Esophagus (tissue), 2 donors: ENCODE measurements around the gene JARID2. TPM values are rescaled to one million over a fixed set of nuclear protein-coding genes. Genes with fewer than 3 reads are reported as not detected.
A peak's percentile ranks its signal among the peaks of the same experiment; 100 is the strongest.
"Not testable (repeated sequence)": the region's sequence is repeated elsewhere in the genome, so short reads cannot be mapped to it uniquely, and the experiment has no call there.

Experiments used
- H3K27ac ChIP-seq, 2 donors: one replicate each; pipeline ENCODE4 v1.5.1; 2013; ENCODE audit warnings: low read depth in 2 of 2, mild to moderate bottlenecking in 2 of 2, inconsistent platforms in 1 of 2, low read length in 1 of 2, moderate library complexity in 1 of 2
- H3K27me3 ChIP-seq, 2 donors: one replicate each; pipeline ENCODE4 v1.6.1; 2013; ENCODE audit warnings: low read length in 2 of 2, control low read depth in 1 of 2, mild to moderate bottlenecking in 1 of 2; ENCODE audit not compliant: insufficient read depth in 2 of 2, control insufficient read depth in 1 of 2
- H3K36me3 ChIP-seq, 2 donors: one replicate each; pipeline ENCODE4 v1.6.1; 2013; ENCODE audit warnings: low read length in 1 of 2; ENCODE audit not compliant: control insufficient read depth in 2 of 2, insufficient read depth in 2 of 2
- H3K4me1 ChIP-seq, 2 donors: one replicate each; pipeline ENCODE4 v1.6.1; 2013; ENCODE audit warnings: low read length in 1 of 2; ENCODE audit not compliant: control insufficient read depth in 2 of 2, insufficient read depth in 2 of 2
- H3K4me3 ChIP-seq, 2 donors: one replicate each; pipeline ENCODE4 v1.5.1; 2013; ENCODE audit warnings: low read length in 2 of 2, mild to moderate bottlenecking in 2 of 2, low read depth in 1 of 2, moderate library complexity in 1 of 2
- H3K9me3 ChIP-seq, 2 donors: one replicate each; pipeline ENCODE4 v1.6.1; 2013; ENCODE audit warnings: mild to moderate bottlenecking in 2 of 2, low read depth in 1 of 2, low read length in 1 of 2, moderate library complexity in 1 of 2; ENCODE audit not compliant: control insufficient read depth in 2 of 2, insufficient read depth in 1 of 2
- whole genome bisulfite sequencing, 2 donors: extraction: QIAGEN DNeasy Blood & Tissue Kit; methylation state at CpG; one replicate each; pipeline ENCODE4 v1.1.7; 2013; 5-methylcytosine and 5-hydroxymethylcytosine counted together
- polyA plus RNA-seq, 2 donors: library from polyadenylated mRNA; stranded (reverse); fragments of 200-250 nt; gene quantifications; one replicate each; pipeline ENCODE4 v1.2.3, GENCODE V29; 2013
- donor health status: healthy with polysubstance abuse.
- donor health status: Bipolar disorder and iron deficiency.

Gene JARID2
- polyA plus RNA-seq, 2 donors, result 7.9 to 8.3 TPM

- H3K4me3 ChIP-seq, result no peak overlapping the region
- H3K4me1 ChIP-seq, result peaks cover 0 to 3% of the 10 kb centered on the region in 2 donors
- no peaks in the 10 kb centered on the region for H3K9me3 ChIP-seq
- H3K27ac ChIP-seq, result no peak overlapping the region
- H3K27me3 ChIP-seq, result no peaks in the 10 kb centered on the region
- 95 to 98% methylated on average over 5 of the region's 5 CpGs for WGBS, 2 donors
- H3K36me3 ChIP-seq, result no peaks in the 10 kb centered on the region
Observed at GRCh38 chr6:15294504-15294903, 48.6 kb downstream of the JARID2 start.

- Histone ChIP-seq H3K27me3 (no peaks in the 10 kb centered on the region), H3K27ac (no peak overlapping the region), H3K4me1 (peaks cover 0 to 5% of the 10 kb centered on the region in 2 donors), H3K9me3 (no peaks in the 10 kb centered on the region), H3K4me3 (no peak overlapping the region), H3K36me3 (no peaks in the 10 kb centered on the region)
- WGBS, 2 donors, result 73 to 75% methylated on average over 5 of the region's 5 CpGs
Observed at GRCh38 chr6:15296249-15296648, 50.4 kb downstream of the JARID2 start.

GRCh38 chr6:15296735-15297134 is 50.9 kb downstream of the JARID2 start:
- H3K9me3 ChIP-seq, result no peaks in the 10 kb centered on the region
- 75 to 77% methylated on average over 2 of the region's 2 CpGs for WGBS, 2 donors
- peaks cover 0 to 5% of the 10 kb centered on the region in 2 donors for H3K4me1 ChIP-seq
- no peak overlapping the region for H3K4me3 ChIP-seq
- no peak overlapping the region for H3K27ac ChIP-seq
- H3K27me3 ChIP-seq, result no peaks in the 10 kb centered on the region
- H3K36me3 ChIP-seq, result no peaks in the 10 kb centered on the region

- not testable (repeated sequence) for H3K4me1 ChIP-seq, H3K9me3 ChIP-seq, H3K36me3 ChIP-seq, H3K4me3 ChIP-seq, H3K27me3 ChIP-seq, H3K27ac ChIP-seq
- 94 to 96% methylated on average over 12 of the region's 12 CpGs for WGBS, 2 donors
Observed at GRCh38 chr6:15297167-15297566, 51.3 kb downstream of the JARID2 start.

- H3K27me3 ChIP-seq, result no peaks in the 10 kb centered on the region
- H3K36me3 ChIP-seq, result no peaks in the 10 kb centered on the region
- 90 to 93% methylated on average over 9 of the region's 9 CpGs for WGBS, 2 donors
- no peaks in the 10 kb centered on the region for H3K9me3 ChIP-seq
- H3K27ac ChIP-seq, result no peak overlapping the region
- no peak overlapping the region for H3K4me3 ChIP-seq
- H3K4me1 ChIP-seq, result peaks cover 0 to 3% of the 10 kb centered on the region in 2 donors
Observed at GRCh38 chr6:15297895-15298590, 52.2 kb downstream of the JARID2 start.

GRCh38 chr6:15299430-15300131 is 53.7 kb downstream of the JARID2 start:
- H3K4me1 ChIP-seq, result peaks cover 0 to 5% of the 10 kb centered on the region in 2 donors
- no peaks in the 10 kb centered on the region for H3K27me3 ChIP-seq
- WGBS, 2 donors, result 82 to 83% methylated on average over 8 of the region's 8 CpGs
- no peak overlapping the region for H3K27ac ChIP-seq
- H3K4me3 ChIP-seq, result no peak overlapping the region
- H3K36me3 ChIP-seq, result no peaks in the 10 kb centered on the region
- H3K9me3 ChIP-seq, result no peaks in the 10 kb centered on the region

GRCh38 chr6:15301179-15302006 is 55.5 kb downstream of the JARID2 start:
- Histone ChIP-seq H3K4me1 (peaks cover 0 to 9% of the 10 kb centered on the region in 2 donors), H3K36me3 (no peaks in the 10 kb centered on the region)
- WGBS, 2 donors, result 71 to 76% methylated on average over 6 of the region's 6 CpGs

GRCh38 chr6:15303162-15303919 is 57.5 kb downstream of the JARID2 start:
- Histone ChIP-seq H3K4me3 (no peak overlapping the region), H3K9me3 (no peaks in the 10 kb centered on the region), H3K27me3 (no peaks in the 10 kb centered on the region), H3K4me1 (peaks cover 0 to 9% of the 10 kb centered on the region in 2 donors), H3K27ac (peak overlapping the region; percentile 3 to 16), H3K36me3 (no peaks in the 10 kb centered on the region)
- 75 to 82% methylated on average over 7 of the region's 7 CpGs for WGBS, 2 donors

More at GRCh38 chr6:15301179-15302006, 55.5 kb downstream of the JARID2 start:
- no peaks in the 10 kb centered on the region for H3K9me3 ChIP-seq
- no peak overlapping the region for H3K27ac ChIP-seq
- H3K27me3 ChIP-seq, result no peaks in the 10 kb centered on the region
- no peak overlapping the region for H3K4me3 ChIP-seq

- Histone ChIP-seq H3K27ac (peak overlapping the region in 1 of 2 donors; percentile 3), H3K9me3 (no peaks in the 10 kb centered on the region), H3K4me3 (no peak overlapping the region), H3K4me1 (peaks cover 0 to 9% of the 10 kb centered on the region in 2 donors), H3K36me3 (no peaks in the 10 kb centered on the region), H3K27me3 (no peaks in the 10 kb centered on the region)
- WGBS, 2 donors, result 82 to 93% methylated on average over 6 of the region's 6 CpGs
Observed at GRCh38 chr6:15303920-15304291, 58.0 kb downstream of the JARID2 start.
